DND-41 (cell line): ENCODE results near the gene PPEF1.

Experiments used
- ATAC-seq: fragments of 200-7000 bp; cut with Tn5 transposase; 3 replicates; pipeline ENCODE4 v1.9.1; 2021; ENCODE audit warnings: low read depth; ENCODE audit not compliant: insufficient read depth
- DNase-seq: peaks from one replicate; pipeline ENCODE4 v3.0.0-alpha.2; 2020
- H2AFZ ChIP-seq: 2 replicates; pipeline ENCODE4 v1.6.0; 2012; ENCODE audit warnings: low read depth, low read length
- H3K27ac ChIP-seq: 2 replicates; pipeline ENCODE4 v1.5.1; 2012; ENCODE audit warnings: low read length, inconsistent platforms
- H3K27me3 ChIP-seq: fragments of 200-600 bp; sonication (generic); 2 replicates; pipeline ENCODE4 v1.6.0; 2012; ENCODE audit warnings: low read length, mild to moderate bottlenecking, inconsistent platforms; ENCODE audit not compliant: insufficient read depth, poor library complexity
- H3K36me3 ChIP-seq: 2 replicates; pipeline ENCODE4 v1.5.1; 2012; ENCODE audit warnings: low read length, inconsistent platforms; ENCODE audit not compliant: insufficient read depth
- H3K4me1 ChIP-seq: 2 replicates; pipeline ENCODE4 v1.5.1; 2012; ENCODE audit warnings: mild to moderate bottlenecking, low read length; ENCODE audit not compliant: insufficient read depth
- H3K4me2 ChIP-seq: 2 replicates; pipeline ENCODE4 v1.6.0; 2012; ENCODE audit warnings: mild to moderate bottlenecking, moderate library complexity, low read length, inconsistent platforms; ENCODE audit not compliant: insufficient read depth
- H3K4me3 ChIP-seq, 2 experiments: fragments of 200-600 bp in 1 of 2; shearing (Covaris generic) in 1 of 2; 2 replicates each; pipeline ENCODE4 v1.5.1; 2012 to 2016; ENCODE audit warnings: inconsistent platforms in 2 of 2, low read length in 2 of 2, mild to moderate bottlenecking in 2 of 2, low read depth in 1 of 2, moderate library complexity in 1 of 2
- H3K79me2 ChIP-seq: 2 replicates; pipeline ENCODE4 v1.6.0; 2012; ENCODE audit warnings: low read length, inconsistent platforms; ENCODE audit not compliant: insufficient read depth
- H3K9ac ChIP-seq: 2 replicates; pipeline ENCODE4 v1.6.0; 2012; ENCODE audit warnings: low read depth, mild to moderate bottlenecking, inconsistent platforms, low read length, moderate library complexity
- H3K9me3 ChIP-seq: 2 replicates; pipeline ENCODE4 v1.5.1; 2012; ENCODE audit warnings: low read length, moderate library complexity, mild to moderate bottlenecking, inconsistent platforms; ENCODE audit not compliant: insufficient read depth, severe bottlenecking
- H4K20me1 ChIP-seq: 2 replicates; pipeline ENCODE4 v1.6.0; 2012; ENCODE audit warnings: low read length; ENCODE audit not compliant: insufficient read depth
- CTCF ChIP-seq: IDR thresholded peaks from 2 replicates; pipeline ENCODE4 v1.5.1; 2012; ENCODE audit warnings: borderline replicate concordance, low read length, moderate library complexity, mild to moderate bottlenecking; ENCODE audit not compliant: poor library complexity, severe bottlenecking; ENCODE audit errors: extremely low read depth
- EZH2 ChIP-seq: IDR thresholded peaks from 3 replicates; pipeline ENCODE4 v1.6.1; 2012; ENCODE audit warnings: borderline replicate concordance, low read depth, mild to moderate bottlenecking, moderate library complexity, low read length, inconsistent platforms; ENCODE audit not compliant: severe bottlenecking

Gene PPEF1

GRCh38 chrX:18666614-18667013 is 40.8 kb upstream of the PPEF1 start:
- ATAC-seq (no peak), DNase-seq (no peak)
- Histone ChIP-seq H2AFZ (no peak overlapping the region), H3K4me2 (no peak overlapping the region), H3K4me1 (no peaks in the 10 kb centered on the region), H3K4me3 (no peak overlapping the region), H4K20me1 (no peaks in the 10 kb centered on the region), H3K9me3 (no peaks in the 10 kb centered on the region), H3K27ac (no peak overlapping the region), H3K27me3 (no peaks in the 10 kb centered on the region), H3K9ac (no peak overlapping the region), H3K36me3 (no peaks in the 10 kb centered on the region), H3K79me2 (no peaks in the 10 kb centered on the region)
- TF ChIP-seq EZH2 = no peak
- no peak for TF ChIP-seq CTCF

GRCh38 chrX:18668071-18668835 is 39.2 kb upstream of the PPEF1 start:
- Histone ChIP-seq H3K4me1 (no peaks in the 10 kb centered on the region), H3K79me2 (no peaks in the 10 kb centered on the region), H4K20me1 (no peaks in the 10 kb centered on the region), H3K27ac (no peak overlapping the region), H3K9ac (no peak overlapping the region), H2AFZ (no peak overlapping the region), H3K9me3 (no peaks in the 10 kb centered on the region), H3K4me2 (no peak overlapping the region), H3K4me3 (no peak overlapping the region), H3K36me3 (no peaks in the 10 kb centered on the region), H3K27me3 (no peaks in the 10 kb centered on the region)
- no peak for TF ChIP-seq CTCF
- TF ChIP-seq EZH2 = no peak
- no peak for ATAC-seq
- no peak for DNase-seq

DNA sequence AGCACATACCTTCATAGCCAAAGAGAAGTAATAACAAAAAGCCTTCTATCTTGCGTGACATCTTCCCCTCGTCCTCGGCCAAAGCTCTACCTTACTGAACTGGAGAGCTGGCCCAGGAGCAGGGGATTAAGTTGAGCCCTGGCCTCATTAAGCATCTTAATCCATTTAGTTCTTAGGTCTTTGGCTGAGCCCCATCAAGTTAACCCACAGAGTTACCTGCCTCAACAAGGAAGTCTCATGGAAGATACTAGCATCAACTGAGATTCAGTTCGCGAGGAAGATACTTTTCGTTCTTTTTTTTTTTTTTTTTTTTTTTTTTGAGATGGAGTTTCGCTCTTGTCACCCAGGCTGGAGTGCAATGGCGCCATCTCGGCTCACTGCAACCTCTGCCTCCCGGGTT is 35.4 kb upstream of the PPEF1 start, which contains the start of gene RS1:
RS1 (minus strand) TSS at position 101 of the 400 bp plus-strand sequence; CDS start at position 61, 40 bp downstream.
- no peaks in the 10 kb centered on the region for H3K79me2 ChIP-seq
- H3K4me2 ChIP-seq = no peak within 1 kb of the TSS
- DNase-seq = no peak
- no peak within 1 kb of the TSS for H3K9ac ChIP-seq
- H3K27ac ChIP-seq = no peak within 1 kb of the TSS
- H3K27me3 ChIP-seq = no peaks in the 10 kb centered on the region
- H3K4me3 ChIP-seq = no peak within 1 kb of the TSS
- no peak within 1 kb of the TSS for H2AFZ ChIP-seq
- no peaks in the 10 kb centered on the region for H3K36me3 ChIP-seq
- no peaks in the 10 kb centered on the region for H4K20me1 ChIP-seq
- no peaks in the 10 kb centered on the region for H3K9me3 ChIP-seq
- TF ChIP-seq CTCF = no peak
- no peak for TF ChIP-seq EZH2
- peaks cover 13% of the 10 kb centered on the region for H3K4me1 ChIP-seq
- ATAC-seq = no peak
